Kidney epithelial cell (primary cell): ENCODE results near the gene RBM15B. TPM values are rescaled to one million over a fixed set of nuclear protein-coding genes. Genes with fewer than 3 reads are reported as not detected.

Experiments used
- DNase-seq: peaks from one replicate; pipeline ENCODE4 v3.0.0-alpha.2; 2010; ENCODE audit warnings: low read depth
- H3K27me3 ChIP-seq: 2 replicates; pipeline ENCODE4 v1.6.0; 2011; ENCODE audit warnings: low read length; ENCODE audit not compliant: control insufficient read depth, insufficient read depth
- H3K36me3 ChIP-seq: 2 replicates; pipeline ENCODE4 v1.5.1; 2011; ENCODE audit warnings: low read length; ENCODE audit not compliant: control insufficient read depth, insufficient read depth
- H3K4me3 ChIP-seq: 2 replicates; pipeline ENCODE4 v1.5.1; 2011; ENCODE audit warnings: low read depth, mild to moderate bottlenecking, control low read depth, low read length
- CTCF ChIP-seq: IDR thresholded peaks from 2 replicates; pipeline ENCODE4 v1.5.1; 2011; ENCODE audit warnings: mild to moderate bottlenecking, moderate library complexity, low read length, control low read depth, inconsistent platforms; ENCODE audit not compliant: insufficient read depth, poor library complexity, severe bottlenecking
- total RNA-seq: library from RNA; depleted of rRNA; stranded (reverse); fragments of >200 nt; gene quantifications from 2 replicates; pipeline ENCODE4 v1.2.3, GENCODE V29; 2015

RBM15B gene
- total RNA-seq, 1 donor from 2014 or later, result 32.6 TPM

- Histone ChIP-seq H3K27me3 (no peaks in the 10 kb centered on the region), H3K4me3 (no peak overlapping the region), H3K36me3 (no peaks in the 10 kb centered on the region)
- DNase-seq, result no peak
- TF ChIP-seq CTCF, result no peak
These were observed 31.1 kb downstream of the RBM15B start for GRCh38 chr3:51422211-51422610.

GRCh38 chr3:51426921-51427320 lies 35.8 kb downstream of the RBM15B start:
- H3K27me3 ChIP-seq, result no peaks in the 10 kb centered on the region
- no peaks in the 10 kb centered on the region for H3K36me3 ChIP-seq
- no peak for TF ChIP-seq CTCF
- no peak overlapping the region for H3K4me3 ChIP-seq
- no peak for DNase-seq

GRCh38 chr3:51429138-51429537 lies 38.1 kb downstream of the RBM15B start:
- H3K4me3 ChIP-seq, result no peak overlapping the region
- H3K27me3 ChIP-seq, result no peaks in the 10 kb centered on the region
- no peak for TF ChIP-seq CTCF
- H3K36me3 ChIP-seq, result no peaks in the 10 kb centered on the region
- DNase-seq, result no peak

GRCh38 chr3:51434110-51434509 lies 43.0 kb downstream of the RBM15B start:
- no peak for TF ChIP-seq CTCF
- H3K27me3 ChIP-seq, result no peaks in the 10 kb centered on the region
- no peaks in the 10 kb centered on the region for H3K36me3 ChIP-seq
- no peak for DNase-seq
- no peak overlapping the region for H3K4me3 ChIP-seq

GRCh38 chr3:51434746-51435327 lies 43.8 kb downstream of the RBM15B start:
- Histone ChIP-seq H3K36me3 (no peaks in the 10 kb centered on the region), H3K27me3 (no peaks in the 10 kb centered on the region), H3K4me3 (no peak overlapping the region)
- DNase-seq, result no peak
- TF ChIP-seq CTCF, result peak; percentile 80

- no peak for DNase-seq
- no peak overlapping the region for H3K4me3 ChIP-seq
- no peaks in the 10 kb centered on the region for H3K36me3 ChIP-seq
- no peaks in the 10 kb centered on the region for H3K27me3 ChIP-seq
- no peak for TF ChIP-seq CTCF
These were observed 46.0 kb downstream of the RBM15B start for GRCh38 chr3:51436998-51437639.
